T-helper 17 cell (primary cell): ENCODE data around the gene DUS1L. TPM values are rescaled to one million over a fixed set of nuclear protein-coding genes. Genes with fewer than 3 reads are reported as not detected.

Source experiments
- ATAC-seq: fragments of 150-1000 bp; cut with Tn5 transposase; 2 replicates; pipeline ENCODE4 v1.10.0; 2021; ENCODE audit warnings: mild to moderate bottlenecking, moderate library complexity
- DNase-seq, 3 donors: peaks; one replicate each; pipeline versions ENCODE4 v3.0.0 to v3.0.0-alpha.2; 2020 to 2021
- H3K9me3 ChIP-seq: one replicate; pipeline ENCODE4 v1.7.0; 2013; ENCODE audit warnings: low read length, mild to moderate bottlenecking; ENCODE audit not compliant: control insufficient read depth, poor library complexity, severe bottlenecking
- H3K27ac Mint-ChIP-seq: one replicate; pipeline ENCODE4 v1.8.0; 2022; ENCODE audit warnings: mild to moderate bottlenecking, moderate library complexity, mixed read lengths
- H3K27me3 Mint-ChIP-seq: one replicate; pipeline ENCODE4 v1.8.0; 2022; ENCODE audit warnings: mixed read lengths
- H3K36me3 Mint-ChIP-seq: one replicate; pipeline ENCODE4 v1.8.0; 2022; ENCODE audit warnings: low read depth, mixed read lengths
- H3K4me1 Mint-ChIP-seq: one replicate; pipeline ENCODE4 v1.8.0; 2022; ENCODE audit warnings: mild to moderate bottlenecking, mixed read lengths
- H3K4me3 Mint-ChIP-seq: one replicate; pipeline ENCODE4 v1.8.0; 2022; ENCODE audit warnings: mild to moderate bottlenecking, moderate library complexity, mixed read lengths
- total RNA-seq, 4 donors: library from RNA in 2 of 4; stranded (reverse) in 2 of 4; gene quantifications; one replicate each; pipeline ENCODE4 v1.2.3 and lab custom pipeline; 2022 to 2026

Gene DUS1L
- total RNA-seq, 2 donors from 2014 or later = 130 to 131 TPM

DNA sequence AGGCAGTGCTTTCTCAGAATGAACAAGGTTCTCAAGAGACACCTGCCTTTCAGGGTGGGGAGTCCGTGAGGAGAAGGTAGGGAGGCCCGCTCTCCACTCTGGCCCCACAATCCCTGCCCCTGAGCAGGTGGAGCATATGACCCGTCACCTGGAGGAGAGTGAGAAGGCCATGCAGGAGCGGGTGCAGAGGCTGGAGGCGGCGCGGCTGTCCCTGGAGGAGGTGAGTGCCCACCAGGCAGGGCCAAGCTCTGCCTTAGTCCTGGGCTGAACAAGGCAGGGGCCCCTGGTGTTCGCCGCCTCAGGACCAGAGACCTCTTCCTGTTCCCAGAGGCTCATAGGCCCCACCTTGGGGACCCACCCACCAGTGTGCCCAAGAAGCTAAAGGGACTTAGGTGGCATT is 36.6 kb downstream of the DUS1L start:
- peaks cover 14% of the 10 kb centered on the region for H3K4me1 Mint-ChIP-seq
- peak overlapping the region; percentile 24 for H3K27ac Mint-ChIP-seq
- H3K4me3 Mint-ChIP-seq = peak overlapping the region; percentile 60
- H3K9me3 ChIP-seq = no peaks in the 10 kb centered on the region
- no peak for DNase-seq
- H3K27me3 Mint-ChIP-seq = no peaks in the 10 kb centered on the region
- no peak for ATAC-seq
- no peaks in the 10 kb centered on the region for H3K36me3 Mint-ChIP-seq

DNA sequence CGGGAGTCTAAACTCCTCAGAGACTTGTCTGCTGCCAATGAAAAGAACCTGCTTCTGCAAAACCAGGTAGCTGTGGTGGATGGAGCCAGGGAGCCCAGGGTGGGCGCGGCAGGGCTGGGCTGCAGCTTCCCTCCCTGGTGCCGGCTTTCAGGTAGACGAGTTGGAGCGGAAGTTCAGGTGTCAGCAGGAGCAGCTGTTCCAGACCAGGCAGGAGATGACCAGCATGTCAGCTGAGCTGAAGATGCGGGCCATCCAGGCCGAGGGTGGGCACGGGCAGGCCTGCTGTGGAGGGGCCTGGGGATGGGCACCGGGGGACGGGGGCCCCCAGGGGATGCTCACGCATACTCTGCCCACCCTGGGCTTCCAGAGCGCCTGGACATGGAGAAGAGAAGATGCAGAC is 37.4 kb downstream of the DUS1L start:
- ATAC-seq (no peak), DNase-seq (no peak)
- Mint-ChIP-seq H3K27me3 (no peaks in the 10 kb centered on the region), H3K27ac (no peak overlapping the region), H3K4me3 (peak overlapping the region; percentile 12), H3K4me1 (peaks cover 17% of the 10 kb centered on the region), H3K36me3 (no peaks in the 10 kb centered on the region)
- H3K9me3 ChIP-seq = no peaks in the 10 kb centered on the region

DNA sequence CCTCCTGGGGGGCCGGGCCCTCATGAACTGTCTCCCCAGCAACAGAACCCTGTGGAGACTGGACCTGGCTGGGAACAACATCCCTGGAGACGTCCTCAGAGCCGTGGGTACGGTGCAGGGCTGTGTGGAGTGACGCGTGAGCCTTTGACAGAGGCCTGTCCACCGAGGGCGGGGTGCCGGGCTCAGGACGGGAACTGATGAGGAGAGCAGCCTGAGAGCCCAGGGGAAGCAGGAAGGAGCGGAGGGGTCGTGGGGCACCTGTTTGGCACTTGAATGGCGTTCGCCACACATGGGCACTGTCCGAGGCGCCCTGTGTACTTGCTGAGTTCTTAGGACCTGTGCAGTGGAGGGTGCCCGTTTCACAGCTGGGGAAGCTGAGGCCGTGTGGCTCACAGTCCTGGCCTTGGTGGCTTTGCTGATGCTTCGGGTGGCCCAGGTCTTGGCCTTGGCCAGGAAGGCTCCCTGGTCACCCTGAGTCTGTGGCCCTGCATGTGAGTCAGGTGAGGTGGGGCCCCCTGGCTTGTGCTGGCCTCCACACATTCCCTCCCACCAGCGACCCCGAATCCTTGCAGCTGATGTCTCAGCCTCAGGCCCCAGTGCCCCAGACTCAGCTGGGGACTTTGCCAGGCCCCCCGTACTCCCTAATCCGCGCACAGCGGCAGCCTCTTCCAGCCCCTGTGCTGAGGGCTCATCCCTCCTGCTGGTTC is 40.0 kb downstream of the DUS1L start:
- no peaks in the 10 kb centered on the region for H3K9me3 ChIP-seq
- ATAC-seq = no peak
- peak overlapping the region; percentile 57 for H3K4me3 Mint-ChIP-seq
- no peak overlapping the region for H3K27ac Mint-ChIP-seq
- H3K4me1 Mint-ChIP-seq = peaks cover 26% of the 10 kb centered on the region
- DNase-seq = no peak
- no peaks in the 10 kb centered on the region for H3K36me3 Mint-ChIP-seq
- H3K27me3 Mint-ChIP-seq = no peaks in the 10 kb centered on the region

DNA sequence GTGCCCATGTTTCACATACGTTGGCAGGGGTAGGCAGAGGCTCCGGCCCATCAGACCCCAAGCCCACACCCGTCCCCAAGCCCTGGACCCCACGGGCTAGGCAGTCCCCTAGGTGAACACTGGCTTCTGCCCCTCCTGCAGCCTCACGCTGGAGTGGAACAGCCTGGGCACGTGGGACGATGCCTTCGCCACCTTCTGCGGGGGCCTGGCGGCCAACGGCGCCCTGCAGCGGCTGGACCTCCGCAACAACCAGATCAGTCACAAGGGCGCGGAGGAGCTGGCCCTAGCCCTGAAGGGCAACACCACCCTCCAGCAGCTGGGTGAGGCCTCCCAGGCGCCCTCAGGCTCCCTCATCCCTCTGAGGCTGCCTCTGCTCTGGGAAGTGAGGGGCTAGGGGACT is 40.7 kb downstream of the DUS1L start:
- Mint-ChIP-seq H3K4me3 (no peak overlapping the region), H3K4me1 (peaks cover 27% of the 10 kb centered on the region), H3K36me3 (no peaks in the 10 kb centered on the region), H3K27ac (no peak overlapping the region), H3K27me3 (no peaks in the 10 kb centered on the region)
- no peak for ATAC-seq
- H3K9me3 ChIP-seq = no peaks in the 10 kb centered on the region
- DNase-seq = no peak

DNA sequence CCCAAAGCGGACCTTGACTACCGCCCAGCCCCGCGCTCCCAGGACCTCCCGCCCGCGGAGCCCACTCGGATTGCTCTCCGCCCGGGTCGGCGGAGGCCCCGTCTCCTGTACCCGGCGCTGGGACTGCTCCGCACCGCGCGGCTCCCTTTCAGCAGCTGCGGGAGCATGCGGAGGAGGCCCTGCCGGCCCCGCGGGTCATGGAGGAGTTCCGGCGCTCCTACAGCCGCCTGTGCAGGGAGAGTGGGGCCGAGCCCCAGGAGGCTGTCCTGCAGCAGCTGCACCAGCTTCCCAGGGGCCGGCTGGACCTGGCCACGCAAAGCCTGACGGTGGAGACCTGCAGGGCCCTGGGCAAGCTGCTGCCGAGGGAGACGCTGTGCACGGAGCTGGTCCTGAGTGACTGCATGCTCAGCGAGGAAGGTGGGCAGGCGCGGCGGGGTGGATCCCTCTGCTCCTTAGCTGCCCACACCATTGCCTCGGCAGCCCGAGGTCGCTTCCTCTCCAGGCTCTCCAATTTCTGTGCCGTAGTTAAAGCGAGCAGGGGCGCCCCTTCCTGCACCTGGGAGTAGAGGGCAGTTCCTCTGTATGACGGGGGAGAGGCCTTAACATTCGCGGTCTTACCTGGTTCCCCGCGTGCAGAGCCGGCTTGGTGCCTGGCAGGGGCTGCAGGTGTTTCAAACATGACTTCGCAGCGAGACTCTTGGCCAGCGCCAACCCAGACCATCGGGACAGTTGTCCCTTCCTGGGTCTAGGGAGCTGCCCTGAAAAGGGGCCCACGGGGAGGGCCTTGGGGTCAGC is 42.0 kb downstream of the DUS1L start:
- Mint-ChIP-seq H3K4me3 (peak overlapping the region; percentile 87), H3K27ac (no peak overlapping the region), H3K27me3 (no peaks in the 10 kb centered on the region), H3K4me1 (peaks cover 22% of the 10 kb centered on the region), H3K36me3 (no peaks in the 10 kb centered on the region)
- H3K9me3 ChIP-seq = no peaks in the 10 kb centered on the region
- DNase-seq = no peak
- ATAC-seq = no peak

DNA sequence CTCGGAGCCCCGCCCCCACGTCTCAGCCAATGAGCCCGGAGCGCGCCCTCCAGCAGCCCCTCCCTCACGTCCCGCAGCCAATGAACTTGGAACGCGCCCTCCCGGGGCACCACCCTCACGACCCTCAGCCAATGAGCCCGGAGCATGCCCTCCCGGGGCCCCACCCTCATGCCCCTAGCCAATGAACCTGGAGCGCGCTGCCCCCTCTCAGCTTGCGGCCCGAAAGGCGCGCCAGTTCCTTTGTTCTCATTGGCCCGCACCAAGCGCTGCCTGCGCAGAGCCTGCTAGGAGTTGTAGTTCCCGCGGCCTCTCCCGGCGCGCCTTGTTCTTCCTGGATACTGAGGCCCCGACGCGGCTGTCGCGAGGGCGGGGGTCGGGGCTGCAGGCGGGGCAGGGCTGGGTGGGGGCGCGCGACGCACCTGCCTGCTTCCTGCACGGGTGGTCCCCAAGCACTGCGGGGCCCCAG is 42.6 kb downstream of the DUS1L start, which contains the start of gene LRRC45:
Gene LRRC45 (plus strand): TSS at position 325 of the 466 bp plus-strand sequence. CDS start 339 bp downstream, outside the sequence.
- peak within 1 kb of the TSS; percentile 87 for H3K4me3 Mint-ChIP-seq
- DNase-seq (peak; percentile 98 to 99 (median 99)), ATAC-seq (peak; percentile 95)
- H3K36me3 Mint-ChIP-seq = no peaks in the 10 kb centered on the region
- H3K27me3 Mint-ChIP-seq = no peaks in the 10 kb centered on the region
- no peaks in the 10 kb centered on the region for H3K9me3 ChIP-seq
- H3K4me1 Mint-ChIP-seq = peaks cover 22% of the 10 kb centered on the region
- peak within 1 kb of the TSS; percentile 41 for H3K27ac Mint-ChIP-seq

DNA sequence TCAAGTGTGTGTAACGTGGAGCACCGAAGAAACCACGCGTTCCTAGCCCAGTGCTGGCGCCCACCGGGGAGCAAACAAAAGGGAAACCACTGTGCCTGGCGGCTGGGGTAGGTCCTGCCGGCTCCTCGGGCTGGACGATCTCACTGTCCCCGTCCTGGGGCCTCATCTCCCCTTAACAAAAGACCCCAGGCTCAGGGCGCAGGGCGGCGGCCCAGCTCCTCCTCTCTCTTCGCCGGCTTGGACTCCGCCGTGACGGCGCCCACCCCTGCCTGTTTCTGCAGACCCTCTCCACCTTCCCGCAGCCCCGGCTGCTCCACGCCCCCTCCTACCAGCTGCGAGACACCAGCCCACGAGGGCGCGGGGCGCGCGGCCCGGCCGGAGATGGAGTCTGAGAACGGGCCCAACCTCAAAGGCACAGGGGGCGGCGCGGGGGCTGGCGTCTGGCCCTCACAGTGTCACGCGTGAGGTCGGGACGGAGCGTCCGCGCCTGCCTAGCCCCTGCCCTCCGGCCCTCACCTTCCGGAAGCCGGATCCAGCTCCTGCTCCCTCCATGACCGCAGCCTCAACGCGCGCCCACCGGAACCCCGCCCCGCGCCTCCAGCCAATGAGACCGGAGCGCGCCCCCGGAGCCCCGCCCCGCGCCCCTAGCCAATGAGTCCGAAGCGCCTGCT is 43.2 kb downstream of the DUS1L start, which contains the start of gene CENPX:
Gene CENPX (minus strand): TSS at position 569 of the 671 bp plus-strand sequence. CDS start 17 bp downstream, at position 552.
- no peaks in the 10 kb centered on the region for H3K9me3 ChIP-seq
- Mint-ChIP-seq H3K4me1 (peaks cover 19% of the 10 kb centered on the region), H3K27me3 (no peaks in the 10 kb centered on the region), H3K4me3 (peak within 1 kb of the TSS; percentile 87), H3K27ac (peak within 1 kb of the TSS; percentile 41), H3K36me3 (no peaks in the 10 kb centered on the region)
- DNase-seq (no peak), ATAC-seq (no peak)

DNA sequence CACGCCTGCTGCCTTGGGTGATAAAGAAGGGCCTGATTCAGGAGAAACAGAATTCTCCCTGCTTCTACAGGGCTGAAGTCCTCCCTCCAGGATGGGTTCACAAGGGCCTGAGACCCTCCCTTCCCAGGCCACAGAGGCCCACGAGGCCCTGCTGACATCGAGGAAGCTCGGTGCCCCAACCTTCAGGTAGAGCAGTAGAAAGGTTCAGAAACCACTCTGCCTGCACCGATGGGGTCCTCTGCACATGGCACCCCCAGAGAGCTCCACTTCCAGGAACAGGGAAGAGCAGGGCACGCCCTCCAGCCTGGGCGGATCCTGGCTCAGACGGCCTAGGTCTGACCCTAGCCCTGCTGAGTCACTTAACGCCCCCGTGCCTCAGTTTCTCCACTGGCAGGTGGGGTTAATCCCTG is 43.7 kb downstream of the DUS1L start:
- DNase-seq (no peak), ATAC-seq (no peak)
- Mint-ChIP-seq H3K4me1 (peaks cover 19% of the 10 kb centered on the region), H3K27me3 (no peaks in the 10 kb centered on the region), H3K36me3 (no peaks in the 10 kb centered on the region), H3K4me3 (peak overlapping the region; percentile 87), H3K27ac (peak overlapping the region; percentile 41)
- no peaks in the 10 kb centered on the region for H3K9me3 ChIP-seq

DNA sequence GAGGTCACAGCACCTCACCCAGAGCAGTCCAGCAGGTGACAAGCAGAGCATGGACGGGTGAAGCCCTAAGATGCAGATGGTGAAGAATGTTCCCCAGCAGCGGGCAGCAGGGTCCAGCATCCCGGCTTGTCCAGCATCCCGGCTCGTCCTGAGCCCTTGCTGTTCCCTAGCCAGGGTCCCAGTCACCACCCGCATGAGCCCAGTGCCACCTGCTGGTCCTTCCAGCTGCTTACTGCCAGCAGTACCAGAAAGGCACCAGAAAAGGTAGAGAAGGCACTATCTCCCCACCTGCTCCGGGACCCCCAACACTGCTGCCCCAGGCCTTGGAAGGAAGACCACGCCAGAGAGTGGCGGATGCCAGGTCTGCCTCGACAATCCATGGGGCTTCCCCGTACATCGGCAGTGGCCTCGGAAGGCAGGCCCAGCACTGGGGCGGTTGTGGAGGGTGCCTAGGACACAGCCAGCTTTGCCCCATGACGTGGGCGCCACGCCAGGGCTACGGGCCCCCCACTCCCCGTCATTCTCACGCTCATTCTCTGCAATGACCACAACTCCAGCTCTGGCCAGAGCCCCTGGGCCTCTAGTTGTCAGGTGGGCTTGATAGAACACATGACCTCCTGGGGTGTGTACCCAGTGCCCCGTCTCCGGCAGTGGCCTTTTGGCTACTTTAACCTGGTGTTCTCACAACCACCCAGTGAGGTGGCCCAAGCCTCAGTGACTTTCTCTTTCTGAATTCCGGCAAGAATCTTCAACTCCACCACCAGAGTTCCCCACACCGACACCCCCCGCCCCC is 44.3 kb downstream of the DUS1L start:
- H3K9me3 ChIP-seq = no peaks in the 10 kb centered on the region
- Mint-ChIP-seq H3K36me3 (no peaks in the 10 kb centered on the region), H3K27ac (peak overlapping the region; percentile 41), H3K4me3 (peak overlapping the region; percentile 87), H3K4me1 (peaks cover 19% of the 10 kb centered on the region), H3K27me3 (no peaks in the 10 kb centered on the region)
- DNase-seq (peak in 1 of 3 donors; percentile 38), ATAC-seq (no peak)

DNA sequence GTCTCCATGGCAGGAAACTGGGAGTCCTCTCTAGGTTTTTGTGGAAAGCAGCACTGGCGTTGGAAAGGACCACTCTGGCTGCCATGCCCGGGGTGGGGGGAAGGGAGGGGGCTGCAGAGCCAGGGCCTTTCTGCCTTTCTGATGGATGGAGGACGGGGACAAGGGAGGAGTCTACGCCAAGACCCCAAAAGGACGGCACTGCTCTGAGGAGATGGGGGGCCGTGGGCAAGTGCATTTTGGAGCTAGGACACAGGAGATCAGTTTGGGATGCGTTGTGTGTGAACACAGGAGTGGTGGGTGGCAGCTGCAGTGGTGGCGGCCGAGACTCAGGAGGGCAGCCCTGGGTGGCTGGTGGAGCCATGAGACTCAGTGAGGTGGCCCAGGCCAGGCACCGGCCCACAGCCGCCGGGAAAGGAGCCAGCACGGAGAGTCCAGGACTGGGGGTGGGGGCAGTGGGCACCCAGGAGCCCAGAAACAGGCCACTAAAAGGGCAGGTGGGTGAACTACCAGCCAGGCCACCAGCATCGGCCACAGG is 45.0 kb downstream of the DUS1L start:
- H3K36me3 Mint-ChIP-seq = no peaks in the 10 kb centered on the region
- no peak overlapping the region for H3K4me3 Mint-ChIP-seq
- no peak overlapping the region for H3K27ac Mint-ChIP-seq
- ATAC-seq (no peak), DNase-seq (no peak)
- H3K9me3 ChIP-seq = no peaks in the 10 kb centered on the region
- peaks cover 19% of the 10 kb centered on the region for H3K4me1 Mint-ChIP-seq
- no peaks in the 10 kb centered on the region for H3K27me3 Mint-ChIP-seq

DNA sequence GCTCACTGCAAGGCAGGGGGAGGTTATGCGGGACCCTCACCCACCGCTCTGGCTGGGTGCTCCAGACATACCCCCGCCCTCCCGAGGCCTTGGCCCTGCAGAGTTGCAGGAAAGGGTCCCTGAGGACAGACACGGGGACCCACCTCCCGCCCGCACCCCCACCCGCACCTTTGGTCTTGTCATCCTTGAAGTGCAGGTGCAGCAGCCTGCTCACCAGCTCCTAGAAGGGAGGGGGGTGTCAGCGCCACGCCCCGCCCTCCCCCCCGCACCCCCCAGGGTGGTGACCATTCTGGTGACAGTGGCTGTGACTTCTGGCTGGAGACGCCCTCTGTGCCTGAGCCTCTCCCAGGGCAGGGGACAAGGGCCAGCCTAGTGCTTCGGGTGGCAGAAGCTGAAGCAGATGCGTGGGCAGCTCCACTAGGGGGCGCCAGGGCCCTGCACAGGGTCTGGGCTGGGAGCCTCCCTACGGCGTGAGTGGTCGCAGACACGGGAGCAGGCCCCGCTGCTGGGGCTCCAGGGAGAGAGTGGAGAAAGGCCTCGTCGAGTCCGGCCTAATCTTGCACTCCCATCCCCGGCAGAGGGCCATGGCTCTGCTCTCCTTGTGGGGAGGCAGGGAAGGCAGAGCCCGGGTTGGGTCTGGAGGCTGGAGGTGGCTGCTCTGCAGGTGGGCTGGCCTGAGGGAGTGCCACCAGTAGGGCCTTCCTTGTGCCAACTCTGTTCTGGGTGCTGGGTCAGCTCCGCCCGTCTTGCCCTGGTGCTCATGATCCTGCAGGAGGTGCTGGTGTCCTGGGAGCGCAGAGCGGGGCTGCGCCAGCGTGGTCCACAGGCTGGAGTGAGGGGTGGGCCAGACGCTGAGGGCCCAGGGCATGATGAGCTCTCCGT is 45.7 kb downstream of the DUS1L start:
- ATAC-seq = no peak
- Mint-ChIP-seq H3K4me1 (peaks cover 16% of the 10 kb centered on the region), H3K27ac (no peak overlapping the region), H3K4me3 (no peak overlapping the region), H3K36me3 (no peaks in the 10 kb centered on the region), H3K27me3 (no peaks in the 10 kb centered on the region)
- no peaks in the 10 kb centered on the region for H3K9me3 ChIP-seq
- peak; percentile 37 to 55 (median 50) for DNase-seq
